ENCODE results near the gene RAPGEF2.

DNA sequence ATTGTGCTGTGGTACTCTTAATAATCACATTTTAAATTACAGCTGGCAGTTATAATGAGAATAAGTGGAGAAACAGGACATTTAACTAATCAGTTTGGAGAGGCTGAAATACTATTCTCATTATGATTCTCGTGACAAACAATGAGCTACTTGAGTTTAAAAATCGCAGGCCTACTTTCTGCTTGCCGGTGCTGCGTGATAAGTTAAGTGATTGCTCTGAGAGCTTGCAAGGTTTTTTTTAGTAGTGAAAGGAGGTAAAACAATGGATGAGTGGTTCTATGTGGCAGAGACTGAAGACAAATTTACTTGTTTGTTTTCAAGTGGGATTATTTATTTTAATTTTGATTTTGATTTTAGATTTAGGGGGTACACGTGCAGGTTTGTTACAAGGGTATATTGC lies 114.0 kb downstream of the RAPGEF2 start:
- TF ChIP-seq ZNF274 (IDR thresholded peaks at IDR 0.05; ENCODE audit: low read depth, low read length) (no peak), YY1 (IDR thresholded peaks at IDR 0.05; ENCODE audit: insufficient read depth, insufficient read length) (no peak)
